OCI-LY7 (cell line): ENCODE measurements around the gene PDZD2.

Experiments used
- CTCF ChIP-seq: fragments of 200-600 bp; sonication (generic); conservative IDR thresholded peaks from 2 replicates; pipeline ENCODE4 v1.5.1; 2014; ENCODE audit warnings: mild to moderate bottlenecking, antibody characterized with exemption, low read length, moderate library complexity, mixed read lengths
- EZH2phosphoT487 ChIP-seq: fragments of 200-600 bp; sonication (generic); IDR thresholded peaks from 2 replicates; pipeline ENCODE4 v1.6.1; 2018; ENCODE audit warnings: low read depth, borderline replicate concordance, mild to moderate bottlenecking, mixed run types, antibody characterized with exemption, low read length, moderate library complexity, mixed read lengths

- TF ChIP-seq CTCF: no peak
- no peak for TF ChIP-seq EZH2phosphoT487
Measured at GRCh38 chr5:31776976-31777651, 138.2 kb downstream of the PDZD2 start.
